GM10847 (cell line): ENCODE results near the gene CRYBB1.

Source experiments
- POLR2A ChIP-seq: IDR thresholded peaks from 2 replicates; pipeline ENCODE4 v1.6.1; 2011; ENCODE audit not compliant: insufficient read length; ENCODE audit errors: extremely low read depth

Gene CRYBB1

DNA sequence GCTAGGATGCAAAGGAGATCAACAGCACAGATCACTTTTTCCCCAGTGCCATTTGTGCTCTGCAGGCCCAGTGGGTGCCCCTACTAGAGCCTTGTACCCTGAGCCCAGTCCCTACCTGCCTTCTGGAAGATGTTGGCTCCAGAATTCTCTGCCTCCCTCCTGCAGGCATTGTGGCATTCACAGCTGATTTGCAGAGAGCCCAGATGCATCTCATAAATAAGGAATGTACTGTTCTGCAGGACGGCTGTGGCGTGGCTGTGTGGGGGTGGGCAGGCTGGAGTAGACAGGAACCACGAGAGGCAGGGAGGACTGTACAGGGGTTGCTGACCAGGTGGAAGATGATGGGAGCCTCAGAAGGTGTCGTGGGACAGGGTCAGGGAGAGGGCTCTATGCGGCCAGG lies 28.3 kb upstream of the CRYBB1 start:
- no peak for TF ChIP-seq POLR2A

DNA sequence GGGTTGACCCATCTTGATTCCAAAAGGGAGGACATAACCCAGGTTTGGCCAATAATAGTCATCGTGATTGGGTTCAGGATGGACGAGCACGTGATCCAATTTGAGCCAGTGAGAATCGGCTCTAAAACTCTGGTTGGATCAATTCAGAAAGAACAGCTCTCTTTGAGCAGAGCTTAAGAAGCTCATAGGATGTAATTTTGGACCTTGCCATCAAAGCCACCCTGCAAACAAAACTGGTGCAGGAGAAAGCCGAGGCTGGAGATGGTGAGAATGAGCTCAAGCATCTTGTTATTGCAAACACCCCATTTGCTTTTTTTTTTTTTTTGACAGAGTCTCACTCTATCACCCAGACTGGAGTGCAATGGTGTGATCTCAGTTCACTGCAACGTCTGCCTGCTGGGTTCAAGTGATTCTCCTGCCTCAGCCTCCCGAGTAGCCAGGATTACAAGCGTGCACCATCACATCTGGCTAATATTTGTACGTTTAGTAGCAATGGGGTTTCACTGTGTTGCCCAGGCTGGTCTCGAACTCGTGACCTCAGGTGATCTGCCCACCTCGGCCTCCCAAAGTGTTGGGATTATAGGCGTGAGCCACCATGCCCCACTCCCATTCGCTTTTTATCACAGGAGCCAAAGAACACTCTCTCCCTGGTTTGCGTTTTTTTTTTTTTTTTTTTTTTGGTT lies 25.7 kb upstream of the CRYBB1 start:
- no peak for TF ChIP-seq POLR2A

DNA sequence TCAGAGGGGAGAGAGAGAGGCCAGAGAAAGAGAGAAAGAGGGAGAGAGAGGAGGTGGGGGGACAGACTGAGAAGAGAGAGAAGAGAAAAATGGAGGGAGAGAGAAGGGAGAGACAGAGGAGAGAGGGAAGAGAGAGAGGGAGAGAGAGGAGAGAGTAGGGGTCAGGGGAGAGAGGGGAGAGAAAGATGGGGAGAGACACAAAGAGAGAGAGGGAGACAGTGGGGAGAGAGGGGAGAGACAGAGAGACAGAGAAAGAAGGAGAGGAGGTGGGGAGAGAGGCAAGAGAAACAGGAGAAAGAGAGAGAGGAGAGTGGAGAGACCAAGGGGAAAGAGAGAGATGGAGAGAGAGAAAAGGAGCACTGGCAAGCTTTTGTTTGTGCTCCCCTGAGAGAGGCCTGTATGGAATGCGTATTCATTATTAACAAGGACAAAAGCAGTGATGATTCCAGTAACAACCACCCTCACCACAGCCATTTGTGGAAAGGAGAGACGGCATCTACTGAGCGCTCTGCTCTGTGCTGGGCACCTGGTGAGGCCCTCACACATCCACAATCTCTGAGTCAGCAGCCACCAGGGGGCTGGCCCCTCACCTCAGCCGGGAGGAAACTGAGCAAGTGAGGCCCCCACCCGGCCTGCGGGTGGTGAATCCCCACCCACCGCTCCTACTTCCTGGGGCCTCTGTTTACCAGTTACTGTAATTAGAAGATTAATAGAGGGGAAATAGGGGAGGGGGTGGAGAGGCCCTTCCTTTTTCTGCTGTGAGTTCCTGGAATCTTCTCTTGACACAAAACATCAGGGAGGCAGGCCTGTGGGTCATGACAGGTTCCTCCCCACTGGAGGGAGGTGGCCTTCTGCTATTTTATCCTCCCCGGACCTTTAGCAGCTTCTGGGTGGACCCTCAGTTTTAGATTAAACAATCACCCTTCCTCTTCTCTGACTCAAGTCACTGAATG lies 24.9 kb upstream of the CRYBB1 start:
- no peak for TF ChIP-seq POLR2A

DNA sequence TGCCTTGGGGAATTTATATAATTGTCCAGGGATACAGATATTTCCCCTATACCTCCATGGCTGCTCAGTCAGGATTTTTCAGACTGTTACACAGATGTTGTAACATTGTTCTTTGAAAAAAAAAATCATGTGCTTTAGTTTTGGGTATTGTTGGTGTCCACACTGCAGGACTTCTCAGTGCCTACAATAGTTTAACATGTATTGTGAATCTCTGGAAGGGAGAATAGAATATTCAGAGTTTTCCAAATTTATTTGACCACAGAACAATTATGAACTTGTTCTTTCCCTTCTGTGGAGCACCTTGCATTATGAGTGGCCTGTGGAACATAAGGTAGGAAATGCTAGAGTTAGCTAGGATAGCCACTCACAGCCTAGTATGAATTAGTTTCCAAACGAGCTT lies 18.5 kb upstream of the CRYBB1 start:
- TF ChIP-seq POLR2A: no peak

DNA sequence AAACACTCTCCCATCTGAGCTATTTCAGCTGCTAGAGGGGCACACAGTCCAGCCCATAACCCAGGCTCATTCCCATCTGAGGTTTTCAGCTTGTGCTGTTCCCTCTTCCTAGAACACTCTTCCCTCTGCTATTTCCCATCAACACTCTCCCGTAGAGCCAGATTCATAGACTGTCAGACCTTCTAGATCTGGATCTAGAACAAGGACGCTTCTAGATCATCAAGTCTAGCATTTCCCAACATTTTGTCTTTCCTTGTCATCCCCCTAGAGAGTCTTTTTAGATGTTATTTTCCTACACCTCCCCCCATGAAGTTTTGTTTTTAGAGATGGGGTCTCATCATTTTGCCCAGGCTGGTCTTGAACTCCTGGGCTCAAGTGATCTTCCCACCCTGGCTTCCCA lies 17.3 kb upstream of the CRYBB1 start:
- no peak for TF ChIP-seq POLR2A

DNA sequence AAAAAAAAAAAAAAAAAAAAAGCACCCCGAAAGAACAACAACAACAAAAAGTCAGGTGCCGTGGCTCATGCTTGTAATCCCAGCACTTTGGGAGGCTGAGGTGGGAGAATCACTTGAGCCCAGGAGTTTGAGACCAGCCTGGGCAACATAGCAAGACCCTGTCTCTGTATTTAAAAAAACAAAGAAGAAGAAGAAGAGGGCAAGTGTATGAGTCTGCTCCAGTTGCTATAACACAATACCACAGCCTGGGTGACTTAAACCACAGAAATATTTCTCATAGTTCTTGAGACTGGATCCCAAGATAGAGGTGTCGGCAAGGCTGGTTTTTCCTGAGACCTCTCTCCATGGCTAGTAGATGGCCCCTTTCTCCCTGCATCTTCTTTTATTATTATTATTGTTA lies 16.4 kb upstream of the CRYBB1 start:
- TF ChIP-seq POLR2A: no peak

DNA sequence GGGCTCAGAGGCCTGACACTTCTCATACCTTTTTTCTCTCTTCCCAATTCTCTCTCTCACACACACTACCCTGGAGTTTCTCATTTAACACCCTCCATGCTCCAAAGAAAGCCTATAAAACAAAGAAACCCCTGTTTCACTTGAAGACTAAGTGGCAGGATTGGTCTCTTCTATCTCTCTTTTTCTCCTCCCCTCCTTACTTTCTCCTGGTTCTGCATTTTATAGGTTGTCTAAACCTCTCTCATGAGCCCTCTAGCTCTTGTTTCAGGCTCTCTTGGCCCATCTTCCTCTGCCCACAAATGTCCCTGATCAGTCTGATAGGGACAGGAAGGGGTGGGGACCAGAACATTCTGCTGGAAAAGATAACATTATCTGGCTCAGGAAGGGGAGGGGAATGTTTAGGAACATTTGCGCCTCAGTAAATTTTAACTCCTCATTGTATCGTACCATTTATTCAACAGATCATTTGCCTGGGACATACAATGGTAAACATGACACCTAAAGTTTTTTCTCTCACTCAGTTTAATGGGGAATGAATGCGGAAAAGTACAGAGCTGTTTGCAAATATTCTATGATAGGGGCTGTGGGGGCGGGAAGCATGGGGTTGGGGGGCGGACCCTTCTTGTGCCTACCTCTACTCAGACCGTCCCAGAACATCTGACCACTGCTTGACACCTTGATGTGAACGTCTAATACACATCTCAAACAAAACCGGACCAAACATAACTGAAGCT lies 14.8 kb upstream of the CRYBB1 start:
- no peak for TF ChIP-seq POLR2A

DNA sequence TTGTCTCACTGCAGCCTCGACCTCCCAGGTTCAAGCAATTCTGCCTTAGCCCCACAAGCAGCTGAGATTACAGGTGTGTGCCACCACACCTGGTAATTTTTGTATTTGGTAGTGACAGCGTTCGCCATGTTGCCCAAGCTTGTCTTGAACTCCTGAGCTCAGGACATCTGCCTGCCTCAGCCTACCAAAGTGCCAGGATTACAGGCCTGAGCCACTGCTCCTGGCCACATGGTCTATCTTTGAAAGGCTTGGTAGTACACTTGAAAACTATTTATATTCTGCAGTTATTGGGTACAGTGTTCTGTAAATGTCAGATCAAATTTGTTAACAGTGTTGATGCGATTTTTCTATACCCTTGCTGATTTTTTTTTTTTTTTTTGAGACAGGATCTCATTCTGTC lies 13.5 kb upstream of the CRYBB1 start:
- no peak for TF ChIP-seq POLR2A

DNA sequence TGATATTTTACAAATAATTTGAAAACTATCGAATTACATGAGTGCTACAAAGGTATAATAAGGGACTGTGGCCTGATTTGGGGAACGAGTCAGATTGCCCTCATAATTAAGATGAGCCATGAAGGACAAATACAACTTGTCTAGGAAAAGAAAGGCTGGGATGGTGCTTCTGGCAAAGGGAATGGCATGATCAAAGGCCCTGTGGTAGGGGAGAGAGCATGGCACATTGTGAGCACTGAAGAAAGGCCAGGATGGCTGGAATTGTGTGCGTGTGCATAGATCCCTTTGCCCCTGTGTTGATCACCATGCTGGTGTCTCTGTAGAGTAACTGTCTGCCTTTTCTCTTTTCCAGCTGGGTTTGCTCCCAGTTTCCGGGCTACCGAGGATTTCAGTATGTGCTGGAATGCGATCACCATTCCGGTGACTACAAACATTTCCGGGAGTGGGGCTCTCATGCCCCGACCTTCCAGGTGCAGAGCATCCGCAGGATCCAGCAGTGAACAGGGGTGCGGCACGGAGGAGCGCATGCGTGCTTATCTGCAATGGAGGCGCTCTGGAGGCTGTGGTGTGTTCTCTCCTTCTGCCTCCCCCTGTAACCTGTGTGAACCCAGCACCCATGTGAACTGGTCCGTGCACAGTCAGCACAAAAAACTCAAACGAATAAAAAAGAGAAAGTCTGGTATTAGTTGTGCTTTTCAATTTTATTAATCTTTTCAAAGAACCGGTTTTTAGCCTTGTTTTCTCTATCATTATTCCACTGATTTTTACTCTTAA lies 12.3 kb upstream of the CRYBB1 start:
- TF ChIP-seq POLR2A: no peak

DNA sequence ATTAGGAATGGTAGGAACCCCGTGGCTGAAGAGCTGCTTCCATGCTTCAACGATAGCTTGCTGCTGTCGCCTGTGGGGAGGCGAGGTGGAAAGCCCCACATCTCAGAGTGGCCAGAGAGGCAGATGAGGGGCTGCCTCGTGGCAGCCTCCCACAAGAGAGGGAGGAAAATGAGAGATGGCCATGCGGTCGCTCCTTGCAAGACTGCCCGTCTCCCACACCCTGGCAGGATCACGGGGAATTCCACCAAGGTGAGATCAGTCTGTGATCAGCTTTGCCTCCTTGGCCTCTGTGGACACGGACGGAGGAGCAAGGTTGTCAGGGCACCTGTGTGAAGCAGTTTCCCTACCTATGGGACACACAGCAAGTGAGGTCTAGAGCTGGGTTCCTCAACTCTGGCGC lies 7.0 kb upstream of the CRYBB1 start:
- no peak for TF ChIP-seq POLR2A

DNA sequence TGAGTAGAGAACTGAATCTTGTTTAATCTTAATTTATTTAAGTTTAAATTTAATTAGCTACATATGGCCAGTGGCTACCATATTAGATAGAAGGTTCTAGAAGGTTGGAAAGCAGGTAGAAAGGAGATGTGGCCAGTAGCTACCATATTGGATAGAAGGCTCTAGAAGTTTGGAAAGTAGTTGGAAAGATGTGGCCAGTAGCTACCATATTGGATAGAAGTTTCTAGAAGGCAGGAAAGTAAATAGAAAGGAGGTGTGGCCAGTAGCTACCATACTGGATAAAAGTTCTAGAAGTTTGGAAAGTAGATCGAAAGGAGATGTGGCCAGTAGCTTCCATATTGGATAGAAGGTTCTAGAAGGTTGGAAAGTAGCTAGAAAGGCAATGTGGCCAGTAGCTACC lies 6.2 kb upstream of the CRYBB1 start:
- no peak for TF ChIP-seq POLR2A

DNA sequence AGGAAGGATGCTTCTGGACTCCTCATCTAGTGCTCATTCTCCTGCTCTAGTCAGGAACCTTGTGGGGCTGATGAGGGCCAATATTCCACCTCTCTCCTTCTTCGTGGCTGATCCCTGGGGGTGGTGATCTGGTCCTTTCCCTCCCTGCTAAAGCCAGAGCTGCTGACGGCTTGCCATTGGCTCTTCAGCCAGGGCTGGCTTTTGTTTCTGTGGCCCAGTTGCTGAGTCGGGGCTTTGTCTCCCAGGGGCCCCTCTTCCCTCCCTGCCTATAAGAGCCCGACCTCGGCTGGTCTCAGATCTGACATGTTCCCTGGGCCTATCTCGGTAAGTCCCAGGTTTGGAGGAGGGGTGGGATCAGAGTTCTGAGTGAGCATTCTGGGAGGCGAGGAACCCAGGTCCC lies 3.8 kb upstream of the CRYBB1 start, which contains the start of gene CRYBA4:
Gene CRYBA4, plus strand, starts transcription at position 301 of the 400 bp plus-strand sequence. CDS start 634 bp downstream, outside the sequence.
- TF ChIP-seq POLR2A: no peak

DNA sequence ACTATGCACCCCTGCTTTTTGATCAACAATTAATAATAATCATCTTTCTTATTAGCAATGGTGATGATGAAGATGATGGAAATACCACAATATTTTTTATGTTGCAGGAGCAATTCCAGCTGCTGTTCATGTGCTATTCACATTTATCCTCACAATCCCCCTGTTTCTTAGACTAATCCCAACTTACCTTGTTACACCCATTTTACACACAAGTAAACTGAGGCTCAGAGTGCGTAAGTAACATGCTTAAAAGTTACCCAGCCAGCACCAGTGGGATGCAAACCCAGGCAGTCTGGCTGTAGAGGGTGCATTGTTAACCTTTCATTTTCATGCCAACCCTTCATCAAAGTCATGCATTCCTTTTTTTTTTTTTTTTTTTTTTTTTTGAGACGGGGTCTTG lies 2.4 kb upstream of the CRYBB1 start:
- no peak for TF ChIP-seq POLR2A

DNA sequence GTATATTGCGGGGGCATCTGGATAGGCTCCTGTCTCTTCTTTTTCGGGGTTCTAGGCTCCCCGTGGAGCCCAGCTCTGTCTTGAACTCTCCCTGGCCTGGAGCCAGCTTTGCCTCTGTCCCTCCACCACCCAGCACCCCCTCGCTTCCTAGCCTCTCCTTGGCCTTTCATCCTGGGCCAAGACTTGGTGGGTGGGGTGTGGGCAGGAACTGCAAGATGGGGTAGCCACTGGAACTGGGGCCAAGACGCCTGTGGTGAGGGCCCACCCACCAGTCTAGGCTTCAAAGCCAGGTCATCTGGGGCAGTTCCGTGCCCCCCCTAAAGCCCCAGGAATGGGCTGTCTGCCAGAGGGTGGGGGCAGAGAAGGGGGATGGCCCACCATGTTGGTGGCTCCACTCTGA lies 1.7 kb upstream of the CRYBB1 start:
- no peak for TF ChIP-seq POLR2A

DNA sequence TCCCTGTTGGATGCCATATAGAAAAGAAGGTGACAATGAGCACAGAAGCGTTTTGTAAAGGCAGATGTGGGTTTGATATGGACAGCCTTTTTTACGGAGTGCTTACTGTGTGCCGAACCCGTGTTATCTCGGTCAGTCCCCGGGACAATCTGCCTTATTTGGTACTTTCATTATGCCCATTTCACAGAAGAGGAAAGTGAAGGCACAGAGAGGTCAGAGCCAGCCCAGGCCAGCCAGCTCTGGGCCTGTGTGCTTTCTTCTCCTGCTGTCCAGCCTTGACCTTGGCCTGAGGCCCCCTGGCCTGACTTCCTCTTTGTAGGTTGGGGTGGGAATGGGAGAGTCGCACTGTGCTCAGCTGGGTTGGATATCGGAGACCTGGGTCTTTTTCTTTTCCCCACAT lies 628 bp upstream of the CRYBB1 start:
- TF ChIP-seq POLR2A: no peak
